ENCODE results near the gene PIP5K1C.

The PIP5K1C gene

DNA sequence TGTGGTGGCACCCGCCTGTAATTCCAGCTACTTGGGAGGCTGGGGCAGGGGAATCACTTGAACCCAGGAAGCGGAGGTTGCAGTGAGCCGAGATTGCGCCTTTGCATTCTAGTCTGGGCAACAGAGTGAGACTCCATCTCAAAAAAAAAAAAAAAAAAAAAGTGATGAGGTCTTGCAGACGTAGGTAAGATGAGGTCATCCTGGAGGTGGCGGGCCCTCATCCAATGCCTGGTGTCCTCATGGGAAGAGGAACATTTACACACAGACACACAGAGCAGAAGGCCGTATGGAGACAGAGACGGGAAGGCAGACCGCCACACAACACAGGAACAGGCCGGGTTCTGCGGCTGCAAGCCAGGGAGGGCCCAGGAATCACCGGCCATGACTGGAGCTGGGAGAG lies 78.0 kb downstream of the PIP5K1C start:
- peak overlapping the region; percentile 83 for H3K27ac Mint-ChIP-seq
- H3K27me3 Mint-ChIP-seq (ENCODE audit: low read depth, poor library complexity): peaks cover 5% of the 10 kb centered on the region
- TF ChIP-seq, protein P1, sequence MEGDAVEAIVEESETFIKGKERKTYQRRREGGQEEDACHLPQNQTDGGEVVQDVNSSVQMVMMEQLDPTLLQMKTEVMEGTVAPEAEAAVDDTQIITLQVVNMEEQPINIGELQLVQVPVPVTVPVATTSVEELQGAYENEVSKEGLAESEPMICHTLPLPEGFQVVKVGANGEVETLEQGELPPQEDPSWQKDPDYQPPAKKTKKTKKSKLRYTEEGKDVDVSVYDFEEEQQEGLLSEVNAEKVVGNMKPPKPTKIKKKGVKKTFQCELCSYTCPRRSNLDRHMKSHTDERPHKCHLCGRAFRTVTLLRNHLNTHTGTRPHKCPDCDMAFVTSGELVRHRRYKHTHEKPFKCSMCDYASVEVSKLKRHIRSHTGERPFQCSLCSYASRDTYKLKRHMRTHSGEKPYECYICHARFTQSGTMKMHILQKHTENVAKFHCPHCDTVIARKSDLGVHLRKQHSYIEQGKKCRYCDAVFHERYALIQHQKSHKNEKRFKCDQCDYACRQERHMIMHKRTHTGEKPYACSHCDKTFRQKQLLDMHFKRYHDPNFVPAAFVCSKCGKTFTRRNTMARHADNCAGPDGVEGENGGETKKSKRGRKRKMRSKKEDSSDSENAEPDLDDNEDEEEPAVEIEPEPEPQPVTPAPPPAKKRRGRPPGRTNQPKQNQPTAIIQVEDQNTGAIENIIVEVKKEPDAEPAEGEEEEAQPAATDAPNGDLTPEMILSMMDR (IDR thresholded peaks at IDR 0.05): no peak
- no peaks in the 10 kb centered on the region for H3K9me3 Mint-ChIP-seq
- peaks cover 35% of the 10 kb centered on the region for H3K4me1 Mint-ChIP-seq
- peak overlapping the region; percentile 40 for H3K4me3 Mint-ChIP-seq
- H3K36me3 Mint-ChIP-seq (ENCODE audit: low read depth): peaks cover 9% of the 10 kb centered on the region
- DNase-seq: no peak

DNA sequence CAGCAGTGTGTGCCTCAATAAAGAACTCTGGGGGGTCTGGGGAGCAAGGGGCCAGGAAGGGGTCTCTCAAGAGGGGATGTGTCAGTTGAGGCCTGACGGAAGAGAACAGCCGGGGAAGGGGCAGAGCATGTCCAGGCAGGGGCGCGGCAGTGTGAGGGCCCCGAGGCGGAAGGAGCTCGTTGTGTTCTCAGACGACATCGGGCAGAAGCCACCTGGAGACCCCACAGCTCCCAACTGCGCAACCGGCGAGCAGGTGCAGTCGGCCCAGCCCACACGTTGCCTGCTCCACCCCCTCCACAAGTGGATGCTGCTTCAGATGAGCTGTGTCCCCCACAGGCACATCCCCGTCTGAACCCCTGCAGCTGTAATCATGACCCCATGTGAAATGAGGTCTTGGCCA lies 78.6 kb downstream of the PIP5K1C start:
- no peak overlapping the region for H3K27ac Mint-ChIP-seq
- no peaks in the 10 kb centered on the region for H3K9me3 Mint-ChIP-seq
- peaks cover 34% of the 10 kb centered on the region for H3K4me1 Mint-ChIP-seq
- H3K36me3 Mint-ChIP-seq (ENCODE audit: low read depth): peaks cover 9% of the 10 kb centered on the region
- H3K4me3 Mint-ChIP-seq: no peak overlapping the region
- TF ChIP-seq, protein P1 (IDR thresholded peaks at IDR 0.05): no peak
- DNase-seq: no peak
- H3K27me3 Mint-ChIP-seq (ENCODE audit: low read depth, poor library complexity): peaks cover 5% of the 10 kb centered on the region

DNA sequence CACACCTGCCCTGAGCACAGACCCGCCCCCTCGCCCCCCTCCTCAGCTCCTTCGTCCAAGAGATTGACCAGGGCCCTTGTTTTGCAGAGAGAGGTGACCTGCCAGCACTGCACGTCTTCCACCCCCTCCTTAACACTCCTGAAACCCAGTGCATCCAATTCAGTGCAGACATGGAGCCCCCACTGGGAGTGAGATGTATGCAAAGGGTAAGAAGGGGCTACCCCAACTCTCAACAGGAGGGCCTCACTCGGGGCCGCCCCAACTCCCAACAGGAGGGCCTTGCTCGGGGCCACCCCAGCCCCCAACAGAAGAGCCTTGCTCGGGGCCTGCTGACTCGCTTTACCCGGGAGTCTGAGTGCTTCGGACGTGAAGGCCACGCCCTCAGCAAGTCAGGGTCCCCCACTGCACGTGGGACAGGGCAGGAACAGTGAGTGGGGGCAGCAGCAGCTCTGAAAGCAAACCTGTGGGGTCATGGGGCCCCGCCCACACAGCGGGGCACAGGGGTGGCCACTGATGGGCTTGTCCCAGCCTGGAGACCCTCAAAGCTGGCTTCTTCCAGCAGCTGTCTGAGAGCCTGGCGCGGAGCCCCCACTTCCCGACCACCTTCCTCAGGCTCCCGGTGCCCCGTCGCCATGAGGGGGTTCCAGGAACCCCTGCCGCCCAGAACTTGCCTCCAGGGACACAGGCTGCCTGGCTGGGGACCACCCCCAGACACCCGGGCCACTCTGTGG lies 79.3 kb downstream of the PIP5K1C start:
- Mint-ChIP-seq H3K4me1 (peaks cover 26% of the 10 kb centered on the region), H3K4me3 (no peak overlapping the region), H3K27me3 (ENCODE audit: low read depth, poor library complexity) (peaks cover 3% of the 10 kb centered on the region)

DNA sequence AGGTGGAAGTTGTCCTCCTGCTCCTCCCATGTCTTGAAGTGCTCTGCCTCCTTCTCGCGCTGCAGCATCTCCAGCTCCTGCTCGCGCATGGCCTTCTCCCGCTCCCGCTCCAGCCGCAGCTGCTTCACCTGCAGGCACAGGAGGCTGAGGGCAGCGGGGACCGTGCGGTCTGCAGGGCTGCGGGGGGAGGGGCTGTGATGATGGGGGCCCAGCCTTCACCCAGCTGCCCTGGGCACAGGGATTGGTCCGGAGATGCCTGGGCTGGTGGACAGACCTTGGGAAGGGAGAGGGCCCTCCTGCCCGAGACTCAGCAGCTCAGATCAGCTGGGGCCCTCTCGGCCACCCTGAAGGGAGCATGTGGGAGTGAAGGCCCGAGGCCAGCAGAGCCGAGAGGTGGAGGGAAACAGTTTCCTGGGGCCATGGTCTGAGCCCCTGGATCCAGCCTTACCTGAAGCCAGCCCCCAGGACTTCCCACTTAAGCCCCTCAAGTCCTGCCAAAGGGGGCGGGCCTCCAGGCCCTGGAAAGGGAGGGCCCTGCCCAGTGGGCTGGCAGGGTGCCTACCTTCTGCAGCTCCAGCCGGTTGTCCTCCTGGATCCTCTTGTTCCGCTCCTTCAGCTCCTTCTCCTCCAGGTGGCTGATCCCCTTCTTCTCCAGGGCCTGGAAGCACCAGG lies 80.0 kb downstream of the PIP5K1C start:
- TF ChIP-seq, protein P1 (IDR thresholded peaks at IDR 0.05): no peak
- Mint-ChIP-seq H3K9me3 (no peaks in the 10 kb centered on the region), H3K4me3 (no peak overlapping the region), H3K36me3 (ENCODE audit: low read depth) (peaks cover 9% of the 10 kb centered on the region), H3K27ac (no peak overlapping the region), H3K4me1 (peaks cover 19% of the 10 kb centered on the region), H3K27me3 (ENCODE audit: low read depth, poor library complexity) (peaks cover 3% of the 10 kb centered on the region)
- no peak for DNase-seq

More for the DNA sequence above, 79.3 kb downstream of the PIP5K1C start:
- H3K36me3 Mint-ChIP-seq (ENCODE audit: low read depth): peaks cover 9% of the 10 kb centered on the region
- TF ChIP-seq, protein P1 (IDR thresholded peaks at IDR 0.05): no peak
- no peak overlapping the region for H3K27ac Mint-ChIP-seq
- no peak for DNase-seq
- no peaks in the 10 kb centered on the region for H3K9me3 Mint-ChIP-seq

DNA sequence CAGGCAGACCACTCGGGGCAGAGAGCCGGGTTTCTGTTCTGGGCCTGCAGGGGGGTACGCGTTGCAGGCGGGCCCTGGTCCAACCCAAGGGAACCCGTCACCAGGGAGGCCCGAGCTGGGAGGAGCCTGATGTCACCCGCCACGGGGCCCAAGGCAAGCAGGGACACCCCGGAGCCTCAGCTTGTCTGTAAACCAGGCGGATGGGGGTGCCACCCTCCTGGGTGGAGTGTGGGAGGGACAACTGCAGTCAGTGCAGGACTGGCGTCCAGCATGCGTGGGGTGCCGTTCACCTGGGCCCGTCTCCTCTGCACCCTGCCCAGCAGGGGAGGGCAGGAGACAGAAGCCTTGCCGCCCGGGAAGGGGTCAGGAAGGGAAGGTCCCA lies 80.6 kb downstream of the PIP5K1C start:
- TF ChIP-seq, protein P1 (IDR thresholded peaks at IDR 0.05): no peak
- DNase-seq: no peak
- Mint-ChIP-seq H3K9me3 (no peaks in the 10 kb centered on the region), H3K27ac (no peak overlapping the region), H3K4me3 (no peak overlapping the region), H3K4me1 (peaks cover 15% of the 10 kb centered on the region), H3K27me3 (ENCODE audit: low read depth, poor library complexity) (peaks cover 3% of the 10 kb centered on the region), H3K36me3 (ENCODE audit: low read depth) (peaks cover 9% of the 10 kb centered on the region)
